ENCODE results near the gene ITGA5. TPM values are rescaled to one million over a fixed set of nuclear protein-coding genes. Genes with fewer than 3 reads are reported as not detected.

Gene ITGA5
- total and polyA plus RNA-seq, 2 of the 13 experiments (the other 11 are each of a cell fraction or from before 2014, with no cell fraction given) = 0.20 to 0.40 TPM

DNA sequence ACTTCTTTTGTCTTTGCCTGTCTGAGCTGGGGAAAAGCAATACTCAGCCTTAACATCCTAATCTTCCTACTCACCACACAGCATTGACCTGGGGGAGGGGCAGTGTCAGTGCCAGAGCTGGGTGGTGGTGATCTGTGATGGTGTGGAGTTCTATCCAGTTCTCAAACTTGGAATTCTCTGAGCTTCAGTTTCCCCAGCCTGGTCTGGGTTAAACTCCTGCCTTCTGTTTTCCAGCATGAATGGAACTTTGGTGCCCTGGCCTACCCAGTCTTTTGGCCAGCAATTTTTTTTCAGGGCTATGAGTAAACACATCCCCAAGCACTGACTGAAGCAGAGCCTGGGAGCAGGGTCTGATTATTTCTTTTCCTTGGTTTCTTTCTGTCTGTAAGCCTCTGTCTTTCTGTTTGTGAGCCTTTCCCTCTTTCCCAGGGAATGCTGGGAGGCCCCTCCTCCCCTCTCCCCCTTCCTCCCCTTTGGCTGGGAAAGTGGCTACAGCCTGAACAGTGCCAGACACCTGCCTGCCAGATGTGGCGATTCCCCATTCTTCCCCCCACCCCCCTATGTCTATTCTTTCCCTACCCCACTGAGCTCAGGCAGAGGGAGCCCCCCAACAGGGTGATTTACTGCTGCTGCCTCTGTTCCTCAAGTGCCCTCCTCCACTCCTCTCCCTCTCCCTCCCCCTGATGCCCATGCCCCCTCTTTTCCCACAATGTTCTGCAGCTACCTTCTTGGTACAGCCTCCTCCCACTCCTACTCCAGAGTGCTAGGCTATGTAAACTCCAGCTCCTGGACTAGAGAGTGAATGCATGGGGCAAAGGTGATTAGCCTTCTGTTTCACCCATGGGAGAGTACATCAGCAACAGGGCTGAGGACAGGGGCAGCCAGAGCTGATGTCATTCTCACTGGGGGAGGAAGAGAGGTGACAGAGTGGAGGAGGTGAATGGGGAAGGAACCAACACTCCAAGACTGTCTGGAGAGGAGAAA lies 65.9 kb downstream of the ITGA5 start:
- WGBS (ENCODE audit: low lambda C conversion rate) = 57% methylated on average over 1 of the region's 1 CpG
- no TSS peak for BruUV-seq (replicated peaks)
- POLR2A ChIA-PET = interaction anchor here (1.1 to 2.4 kb wide), 3 partner anchors 24 to 73 kb away, joined by 4 to 11 read pairs (median 10); partner anchors contain the start of genes CBX5, COPZ1 and HNRNPA1
- CTCF ChIA-PET (ENCODE audit: low intra/inter-chr PET ratio, low total read pairs) = no interaction called here
- H3K4me2 ChIP-seq (ENCODE audit: low read depth, low read length) = peak overlapping the region; percentile 23; the same call in 1 of the 2 replicates
- H3K27ac ChIP-seq (ENCODE audit: extremely low read length, insufficient read depth, low read length) = peak overlapping the region; percentile 28
- peaks cover 13 to 29% of the 10 kb centered on the region in 2 experiments for H3K36me3 ChIP-seq (replicated peaks in 1 of 2; ENCODE audit: control insufficient read depth in 1 of 2, insufficient read depth in 2 of 2, low read length in 2 of 2)
- H3K9me3 ChIP-seq (ENCODE audit: low read length) = no peaks in the 10 kb centered on the region
- H4K20me1 ChIP-seq (ENCODE audit: insufficient read depth, low read length) = no peaks in the 10 kb centered on the region
- H3K9ac ChIP-seq (ENCODE audit: insufficient read depth, low read depth, low read length) = peak overlapping the region; percentile 10; the same call in 1 of the 2 replicates
- peaks cover 37% of the 10 kb centered on the region for H3K4me1 ChIP-seq (ENCODE audit: insufficient read depth, low read length)
- intact Hi-C loops (cut with micrococcal nuclease; ENCODE audit: unreplicated experiment) (loop anchor here (2.0 kb wide), 1 partner anchor 24 kb away; no protein-coding TSS in a partner anchor), in situ Hi-C loops (cut with HindIII; ENCODE audit: extremely low pct_ligation_motif_present, low pct_unique_long_range_greater_than_20kb) (no loop called here)
- H3K27me3 ChIP-seq (ENCODE audit: control insufficient read depth in 1 of 2, insufficient read depth in 2 of 2, low read length in 2 of 2) = no peaks in the 10 kb centered on the region
- H3K79me2 ChIP-seq (ENCODE audit: insufficient read depth, low read length) = no peaks in the 10 kb centered on the region
- ATAC-seq (peak; percentile 75), DNase-seq (ENCODE audit: low spot score) (no peak), FAIRE-seq (peak; percentile 34)
- H3K4me3 ChIP-seq (replicated peaks in 1 of 3; ENCODE audit: insufficient read depth in 1 of 3, low read depth in 2 of 3, low read length in 3 of 3) = no peak overlapping the region
- no peak overlapping the region for H2AFZ ChIP-seq (ENCODE audit: low read length)
- no peak for TF ChIP-seq POLR2A (IDR thresholded peaks at IDR 0.05; ENCODE audit: insufficient read depth in 1 of 2, low read depth in 2 of 2, low read length in 2 of 2)
- TF ChIP-seq, protein P1, sequence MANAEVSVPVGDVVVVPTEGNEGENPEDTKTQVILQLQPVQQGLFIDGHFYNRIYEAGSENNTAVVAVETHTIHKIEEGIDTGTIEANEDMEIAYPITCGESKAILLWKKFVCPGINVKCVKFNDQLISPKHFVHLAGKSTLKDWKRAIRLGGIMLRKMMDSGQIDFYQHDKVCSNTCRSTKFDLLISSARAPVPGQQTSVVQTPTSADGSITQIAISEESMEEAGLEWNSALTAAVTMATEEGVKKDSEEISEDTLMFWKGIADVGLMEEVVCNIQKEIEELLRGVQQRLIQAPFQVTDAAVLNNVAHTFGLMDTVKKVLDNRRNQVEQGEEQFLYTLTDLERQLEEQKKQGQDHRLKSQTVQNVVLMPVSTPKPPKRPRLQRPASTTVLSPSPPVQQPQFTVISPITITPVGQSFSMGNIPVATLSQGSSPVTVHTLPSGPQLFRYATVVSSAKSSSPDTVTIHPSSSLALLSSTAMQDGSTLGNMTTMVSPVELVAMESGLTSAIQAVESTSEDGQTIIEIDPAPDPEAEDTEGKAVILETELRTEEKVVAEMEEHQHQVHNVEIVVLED (CRISPR knock-in tag; IDR thresholded peaks at IDR 0.05; ENCODE audit: borderline replicate concordance) = no peak
- TF ChIP-seq, protein P2, sequence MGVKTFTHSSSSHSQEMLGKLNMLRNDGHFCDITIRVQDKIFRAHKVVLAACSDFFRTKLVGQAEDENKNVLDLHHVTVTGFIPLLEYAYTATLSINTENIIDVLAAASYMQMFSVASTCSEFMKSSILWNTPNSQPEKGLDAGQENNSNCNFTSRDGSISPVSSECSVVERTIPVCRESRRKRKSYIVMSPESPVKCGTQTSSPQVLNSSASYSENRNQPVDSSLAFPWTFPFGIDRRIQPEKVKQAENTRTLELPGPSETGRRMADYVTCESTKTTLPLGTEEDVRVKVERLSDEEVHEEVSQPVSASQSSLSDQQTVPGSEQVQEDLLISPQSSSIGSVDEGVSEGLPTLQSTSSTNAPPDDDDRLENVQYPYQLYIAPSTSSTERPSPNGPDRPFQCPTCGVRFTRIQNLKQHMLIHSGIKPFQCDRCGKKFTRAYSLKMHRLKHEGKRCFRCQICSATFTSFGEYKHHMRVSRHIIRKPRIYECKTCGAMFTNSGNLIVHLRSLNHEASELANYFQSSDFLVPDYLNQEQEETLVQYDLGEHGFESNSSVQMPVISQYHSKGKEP (CRISPR knock-in tag; IDR thresholded peaks at IDR 0.05) = no peak
- TF ChIP-seq, protein P3, sequence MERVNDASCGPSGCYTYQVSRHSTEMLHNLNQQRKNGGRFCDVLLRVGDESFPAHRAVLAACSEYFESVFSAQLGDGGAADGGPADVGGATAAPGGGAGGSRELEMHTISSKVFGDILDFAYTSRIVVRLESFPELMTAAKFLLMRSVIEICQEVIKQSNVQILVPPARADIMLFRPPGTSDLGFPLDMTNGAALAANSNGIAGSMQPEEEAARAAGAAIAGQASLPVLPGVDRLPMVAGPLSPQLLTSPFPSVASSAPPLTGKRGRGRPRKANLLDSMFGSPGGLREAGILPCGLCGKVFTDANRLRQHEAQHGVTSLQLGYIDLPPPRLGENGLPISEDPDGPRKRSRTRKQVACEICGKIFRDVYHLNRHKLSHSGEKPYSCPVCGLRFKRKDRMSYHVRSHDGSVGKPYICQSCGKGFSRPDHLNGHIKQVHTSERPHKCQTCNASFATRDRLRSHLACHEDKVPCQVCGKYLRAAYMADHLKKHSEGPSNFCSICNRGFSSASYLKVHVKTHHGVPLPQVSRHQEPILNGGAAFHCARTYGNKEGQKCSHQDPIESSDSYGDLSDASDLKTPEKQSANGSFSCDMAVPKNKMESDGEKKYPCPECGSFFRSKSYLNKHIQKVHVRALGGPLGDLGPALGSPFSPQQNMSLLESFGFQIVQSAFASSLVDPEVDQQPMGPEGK (CRISPR knock-in tag; IDR thresholded peaks at IDR 0.05) = 0 out of 2 replicates have a peak, but pooled peaks have one; percentile 18
- 0 out of 2 replicates have a peak, but pooled peaks have one; percentile 18 for TF ChIP-seq ZNF143 (CRISPR knock-in tag; IDR thresholded peaks at IDR 0.05)
- TF ChIP-seq KLF9 (CRISPR knock-in tag; IDR thresholded peaks at IDR 0.05; ENCODE audit: low read depth) = no peak
- no peak for TF ChIP-seq CEBPB (IDR thresholded peaks at IDR 0.05; ENCODE audit: borderline replicate concordance, low read depth, low read length)
- TF ChIP-seq KMT2B (CRISPR knock-in tag; IDR thresholded peaks at IDR 0.05) = no peak
- no peak for TF ChIP-seq ZSCAN31 (CRISPR knock-in tag; IDR thresholded peaks at IDR 0.05; ENCODE audit: low read depth)
- peak; percentile 25; the same call in 1 of the 2 replicates for TF ChIP-seq ZSCAN25 (CRISPR knock-in tag; IDR thresholded peaks at IDR 0.05)
- no peak for TF ChIP-seq ZNF557 (CRISPR knock-in tag; IDR thresholded peaks at IDR 0.05)
- TF ChIP-seq ZNF20 (CRISPR knock-in tag; IDR thresholded peaks at IDR 0.05) = peak; percentile 97; the same call in 1 of the 2 replicates
- TF ChIP-seq ZNF780A (CRISPR knock-in tag; IDR thresholded peaks at IDR 0.05) = no peak
- no peak for TF ChIP-seq NCOA5 (CRISPR knock-in tag; IDR thresholded peaks at IDR 0.05)
- TF ChIP-seq FOXA1 (IDR thresholded peaks at IDR 0.05) = no peak
- TF ChIP-seq FOXA1 (CRISPR knock-in tag; IDR thresholded peaks at IDR 0.05) = 0 out of 2 replicates have a peak, but pooled peaks have one; percentile 26
- TF ChIP-seq KDM1A (CRISPR knock-in tag; IDR thresholded peaks at IDR 0.05) = no peak
- TF ChIP-seq SP4 (CRISPR knock-in tag; IDR thresholded peaks at IDR 0.05) = no peak
- TF ChIP-seq NFYC (CRISPR knock-in tag; IDR thresholded peaks at IDR 0.05) = no peak
- no peak for TF ChIP-seq ZNF782 (CRISPR knock-in tag; IDR thresholded peaks at IDR 0.05; ENCODE audit: borderline replicate concordance)
